HG03460 (cell line): Measurements from ENCODE around the gene FBXL7.

Experiments
- ATAC-seq: cut with Tn5 transposase; IDR thresholded peaks from one replicate; pipeline ENCODE4 v1.9.1; 2021; ENCODE audit not compliant: unreplicated experiment

The FBXL7 gene

DNA sequence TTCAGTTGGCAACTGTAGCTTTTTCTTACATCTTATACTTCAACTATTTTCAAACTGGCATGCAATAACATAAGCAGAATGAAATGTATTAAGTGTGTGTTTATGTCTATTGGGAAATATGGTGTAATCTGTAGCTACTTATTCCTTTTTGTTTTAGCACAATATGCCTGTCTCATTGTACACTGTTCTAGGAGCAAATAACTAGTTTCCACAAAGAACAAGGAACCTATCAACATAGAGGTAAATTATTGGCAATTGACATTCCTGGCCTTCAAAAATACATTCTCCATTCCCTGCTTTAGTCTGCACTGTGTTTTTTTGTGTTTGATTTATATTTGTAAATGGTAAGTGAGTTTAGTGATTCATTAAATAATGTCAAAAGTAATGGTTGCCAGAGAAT, 75.7 kb downstream of the FBXL7 start:
- ATAC-seq = no peak

DNA sequence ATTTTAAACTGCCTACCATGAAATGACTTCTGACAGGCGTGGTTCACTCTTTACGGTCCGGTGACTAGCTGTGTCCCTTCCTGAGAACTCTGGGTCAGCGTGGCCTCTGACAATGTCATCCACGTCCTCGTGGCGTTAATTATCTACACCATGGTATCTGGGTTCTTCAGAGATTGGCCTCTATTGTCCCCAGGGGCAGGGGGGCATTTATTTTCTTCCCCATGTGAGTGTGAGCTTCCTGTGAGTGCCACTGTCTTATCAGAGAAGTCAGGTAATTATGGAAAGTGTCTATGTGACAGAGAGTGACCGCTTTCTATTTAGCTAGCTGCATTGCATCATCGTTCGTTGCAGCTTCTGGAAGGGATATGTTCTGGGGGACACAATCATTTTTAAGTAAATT, 77.2 kb downstream of the FBXL7 start:
- ATAC-seq = no peak

DNA sequence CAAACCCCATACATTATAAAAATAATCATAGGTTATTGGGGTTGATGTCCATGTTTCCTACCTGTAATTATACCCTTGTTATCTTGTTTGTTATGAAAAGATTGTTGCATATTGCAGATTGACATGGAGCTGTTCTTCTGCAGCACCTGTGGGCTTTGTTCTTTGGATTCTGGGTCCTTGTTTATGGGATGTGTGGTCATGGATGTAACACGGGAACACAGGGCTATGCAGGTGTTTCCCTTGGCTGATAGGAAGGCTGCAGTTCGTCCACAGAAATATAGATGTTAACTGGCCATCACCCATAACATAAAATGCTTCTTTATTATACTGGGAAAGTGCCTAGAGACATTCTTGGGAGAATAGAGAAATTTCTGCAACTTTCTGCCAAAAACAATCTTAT, 77.9 kb downstream of the FBXL7 start:
- no peak for ATAC-seq

DNA sequence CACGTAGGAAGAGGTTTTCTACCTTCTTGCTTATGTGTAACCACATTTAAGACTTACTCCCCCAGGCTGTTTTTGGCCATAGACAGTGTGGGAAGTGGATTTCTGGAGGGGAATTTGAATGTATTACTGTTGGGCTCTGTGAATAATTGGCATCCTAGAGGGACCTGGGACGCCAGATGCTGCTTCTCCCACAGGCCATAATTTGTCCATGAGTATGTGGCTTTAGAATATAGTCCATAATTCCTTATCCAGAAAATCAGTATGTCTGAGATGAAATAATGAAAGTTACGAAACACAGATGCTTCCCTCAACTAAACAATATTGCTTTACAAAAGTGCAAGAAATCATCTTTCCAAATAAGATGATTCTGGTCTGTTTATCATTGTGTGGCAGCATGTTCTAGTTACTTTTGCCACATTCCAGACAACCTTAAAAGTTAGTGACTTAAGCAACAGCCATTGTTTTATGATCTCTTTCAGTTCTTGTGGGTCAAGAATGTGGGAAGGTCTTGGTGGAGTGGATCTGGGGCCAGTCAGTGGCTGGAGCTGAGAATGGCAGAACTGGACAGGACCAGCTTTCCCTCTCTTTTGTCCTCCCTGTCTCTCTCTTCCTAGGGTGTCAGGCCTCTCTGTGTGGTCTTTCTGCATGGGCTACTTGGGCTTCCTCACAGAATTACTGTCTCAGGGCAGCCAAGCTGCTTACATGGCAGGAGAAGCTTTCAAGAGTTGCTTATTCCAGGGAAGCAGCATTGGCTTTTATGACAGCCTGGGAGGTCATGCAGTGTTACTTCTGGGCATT, 79.4 kb downstream of the FBXL7 start:
- ATAC-seq = no peak

DNA sequence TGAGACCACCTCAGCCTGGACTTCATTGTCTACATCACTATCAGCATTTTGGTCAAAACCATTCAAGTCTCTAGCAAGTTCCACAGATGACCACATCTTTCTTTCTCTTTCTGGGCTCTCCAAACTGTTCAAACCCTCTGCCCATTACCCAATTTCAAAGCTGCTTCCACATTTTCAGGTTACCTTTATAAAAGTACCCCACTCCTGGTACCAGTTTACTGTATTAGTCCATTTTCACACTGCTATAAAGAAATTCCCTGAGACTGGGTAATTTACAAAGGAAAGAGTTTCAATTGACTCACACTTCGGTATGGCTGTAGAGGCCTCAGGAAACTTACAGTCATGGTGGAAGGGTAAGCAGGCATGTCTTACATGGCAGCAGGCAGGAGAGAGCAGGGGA, 84.5 kb downstream of the FBXL7 start:
- no peak for ATAC-seq

DNA sequence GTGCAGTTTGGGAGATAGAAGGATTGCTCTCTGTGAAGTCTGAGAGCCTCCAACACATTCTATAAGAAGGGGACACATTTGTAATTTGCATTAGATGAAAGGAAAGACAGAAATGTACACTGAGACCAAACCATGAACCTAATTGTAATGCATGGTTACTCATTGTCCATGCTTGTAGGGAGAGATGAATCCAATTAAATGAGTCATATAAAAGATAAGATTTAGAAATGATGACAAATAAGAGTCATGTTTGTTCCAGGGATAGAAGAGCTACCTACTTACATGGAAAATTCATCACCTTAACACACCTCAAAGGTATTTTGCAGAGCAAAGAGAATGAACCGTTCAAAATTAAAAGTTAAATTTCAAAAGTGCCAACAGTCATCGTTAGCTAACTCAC, 85.1 kb downstream of the FBXL7 start:
- ATAC-seq = no peak

DNA sequence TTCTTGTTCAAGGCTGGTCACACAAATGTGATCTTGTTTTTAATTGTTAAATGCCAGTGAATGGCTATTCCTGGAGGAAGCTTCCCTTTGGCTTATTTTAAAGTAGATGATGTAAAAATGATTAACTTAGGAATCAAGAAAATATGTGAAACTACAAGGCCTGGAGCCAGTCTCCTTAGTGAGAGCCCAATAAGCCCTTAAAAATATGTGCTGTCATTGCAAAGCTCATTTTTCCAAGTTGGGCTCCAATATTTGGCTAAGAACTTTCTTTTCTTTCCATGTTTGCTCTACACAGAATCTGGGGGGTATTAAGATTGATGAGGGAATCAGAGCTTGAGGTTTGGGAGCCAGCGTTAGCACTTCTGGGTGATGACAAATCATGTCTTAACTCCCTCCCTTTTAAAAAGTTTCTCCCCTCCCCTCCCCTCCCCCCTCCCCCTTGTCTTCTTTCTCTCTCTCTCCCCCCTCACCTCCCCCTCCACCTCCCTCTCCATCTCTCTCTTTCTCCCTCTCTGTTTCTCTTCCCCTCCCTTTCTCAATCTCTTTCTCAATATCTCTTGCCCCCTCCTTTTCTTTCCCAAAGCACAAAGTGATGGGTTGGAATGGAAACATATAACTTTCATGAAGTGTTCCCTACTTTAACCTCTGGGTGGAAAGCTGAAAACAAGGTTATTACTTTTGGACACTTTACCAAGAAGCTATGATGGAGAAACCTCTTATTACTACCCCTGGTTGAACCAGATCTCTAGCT, 86.0 kb downstream of the FBXL7 start:
- ATAC-seq = no peak

DNA sequence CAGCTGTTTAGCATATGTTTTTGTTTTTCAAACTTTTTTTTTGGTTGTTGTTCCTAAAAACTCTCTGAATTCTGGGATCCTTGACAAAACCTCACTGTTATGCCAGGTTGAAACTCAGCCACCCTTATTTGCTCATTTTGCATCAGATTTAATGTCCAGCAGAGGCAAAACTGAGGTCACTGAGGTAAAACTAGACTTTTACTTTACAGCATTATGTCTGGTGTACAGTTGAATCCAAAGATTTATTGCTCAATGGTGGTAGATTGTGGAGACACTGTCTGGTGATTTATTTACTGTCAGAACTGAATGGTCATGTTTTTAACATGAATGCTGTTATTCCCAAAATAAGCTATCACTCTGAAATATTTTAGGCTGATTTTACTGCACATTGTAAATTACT, 87.9 kb downstream of the FBXL7 start:
- no peak for ATAC-seq

DNA sequence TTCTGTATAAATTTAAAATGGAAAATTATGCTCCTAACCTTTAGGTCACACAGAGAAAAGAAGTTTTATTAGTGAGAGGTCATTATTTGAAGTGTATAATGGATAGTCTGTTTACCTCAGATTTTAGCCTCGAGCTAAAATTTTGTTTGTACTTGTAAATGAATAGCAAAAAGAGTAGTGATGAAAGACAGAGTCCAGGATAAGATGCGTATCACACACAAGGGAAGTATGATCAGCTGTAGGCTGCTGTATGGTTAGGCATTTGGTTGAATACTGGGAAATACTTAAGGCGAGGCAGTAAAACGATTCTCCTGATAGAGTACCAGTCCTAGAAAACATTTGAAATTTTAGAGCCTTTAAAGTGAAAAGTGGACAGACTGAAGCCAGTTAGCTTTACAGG, 92.7 kb downstream of the FBXL7 start:
- no peak for ATAC-seq

DNA sequence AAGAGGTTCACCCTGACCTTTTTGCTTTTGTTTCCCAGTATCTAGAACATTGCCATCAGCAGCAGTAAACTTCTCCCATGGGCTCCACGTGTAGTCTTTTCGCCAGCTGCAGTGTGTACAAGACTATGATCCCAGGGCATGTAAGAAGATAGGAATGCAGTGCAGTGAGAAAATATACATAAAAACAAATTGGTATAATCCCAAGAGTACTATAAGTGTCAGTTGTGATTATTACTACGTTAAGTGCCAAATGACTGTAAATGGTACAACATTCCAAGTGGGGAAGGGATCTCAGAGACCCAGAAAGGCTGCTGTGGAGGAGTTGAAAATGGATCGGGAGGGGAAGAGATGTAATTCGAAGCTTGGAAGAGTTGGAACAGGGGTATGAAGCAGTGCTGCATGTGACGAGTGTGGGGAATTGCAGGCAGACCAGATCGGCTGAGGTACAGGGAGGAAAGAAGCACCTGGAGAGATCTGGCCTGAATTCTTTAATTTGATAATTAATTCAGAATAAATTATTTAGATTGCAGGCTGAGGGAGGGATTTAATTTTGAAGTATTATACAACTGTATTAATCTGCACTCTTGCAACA, 95.1 kb downstream of the FBXL7 start:
- no peak for ATAC-seq

DNA sequence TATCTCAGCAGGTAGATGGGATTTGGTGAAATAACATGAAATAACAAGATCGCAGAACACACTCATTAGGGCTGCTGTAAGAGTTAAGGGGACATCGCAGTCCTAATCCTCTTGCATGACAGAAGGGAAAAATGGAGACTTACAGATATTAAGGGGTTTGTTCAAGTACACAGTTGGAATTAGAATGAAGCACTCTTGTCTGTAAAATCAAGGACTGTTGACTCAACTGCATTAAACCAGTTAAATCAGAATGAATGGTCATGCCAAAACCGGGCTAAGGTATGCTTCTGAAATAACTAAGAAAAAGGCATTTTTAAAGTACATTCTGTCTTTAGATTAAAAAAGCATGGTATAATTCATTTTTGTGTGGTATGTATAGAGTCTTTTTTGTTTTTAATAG, 95.9 kb downstream of the FBXL7 start:
- no peak for ATAC-seq

DNA sequence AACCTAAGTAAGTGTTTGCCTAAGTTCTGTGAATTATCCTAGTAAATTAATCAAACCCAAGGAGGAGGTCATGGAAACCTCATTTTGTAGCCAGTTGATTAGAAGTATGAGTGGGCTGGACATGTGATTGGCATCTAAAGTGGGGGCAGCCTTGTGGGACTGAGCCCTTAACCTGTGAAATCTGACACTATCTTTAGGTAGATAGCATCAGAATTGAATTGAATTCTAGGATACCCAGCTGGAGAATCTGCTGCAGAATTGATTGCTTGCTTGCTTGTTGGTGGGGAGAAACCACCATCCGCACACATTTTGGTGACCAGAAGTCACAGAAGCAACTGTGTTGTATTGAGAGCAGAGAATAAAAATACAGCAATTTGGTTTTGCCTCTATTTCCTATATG, 97.0 kb downstream of the FBXL7 start:
- no peak for ATAC-seq

DNA sequence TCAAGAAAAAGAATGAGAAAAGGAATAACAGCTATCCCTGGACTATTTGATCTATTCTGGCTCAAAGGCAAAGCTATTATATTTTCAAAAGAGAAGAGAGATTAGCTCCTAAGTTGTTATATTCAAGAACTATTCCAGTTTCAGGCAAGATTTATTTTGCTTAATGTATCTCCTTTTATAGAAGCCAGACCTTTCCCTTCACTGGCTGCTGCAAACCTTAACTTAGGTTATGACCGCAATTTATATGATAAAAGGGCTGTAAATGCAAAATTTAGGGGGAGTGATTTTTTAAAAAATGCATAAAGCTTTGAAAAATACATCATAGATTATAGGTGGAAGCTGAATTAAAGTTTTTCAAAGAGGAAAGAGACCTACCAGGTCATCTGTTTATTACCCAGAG, 97.8 kb downstream of the FBXL7 start:
- ATAC-seq = no peak

DNA sequence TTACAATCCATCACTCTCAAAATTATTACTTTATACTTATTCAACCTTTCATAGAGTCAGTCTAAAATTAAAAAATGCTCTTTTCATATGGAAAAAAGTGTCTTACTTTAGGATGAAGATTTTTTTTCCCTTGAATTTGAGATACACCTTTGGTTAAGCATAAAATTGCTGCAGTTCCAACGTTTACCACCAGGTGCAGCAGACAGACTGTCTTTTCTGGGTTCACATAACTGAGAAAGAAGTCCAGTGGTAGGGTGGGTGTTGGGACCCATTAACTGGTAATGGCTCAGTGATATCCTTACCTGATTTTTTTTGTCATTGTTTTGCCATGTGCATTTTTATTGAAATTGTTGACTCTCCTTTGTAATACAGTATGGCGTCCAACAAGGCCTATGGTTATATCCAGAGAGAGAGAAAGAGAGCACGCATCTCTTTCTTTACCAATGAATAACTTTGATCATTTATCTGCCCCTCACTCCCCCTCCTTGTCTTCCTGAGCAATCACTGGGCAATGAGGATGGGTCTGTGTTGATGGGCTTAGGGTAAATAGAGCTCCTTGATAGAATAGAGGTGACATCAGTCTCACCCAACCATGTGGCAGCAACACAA, 98.4 kb downstream of the FBXL7 start:
- no peak for ATAC-seq

DNA sequence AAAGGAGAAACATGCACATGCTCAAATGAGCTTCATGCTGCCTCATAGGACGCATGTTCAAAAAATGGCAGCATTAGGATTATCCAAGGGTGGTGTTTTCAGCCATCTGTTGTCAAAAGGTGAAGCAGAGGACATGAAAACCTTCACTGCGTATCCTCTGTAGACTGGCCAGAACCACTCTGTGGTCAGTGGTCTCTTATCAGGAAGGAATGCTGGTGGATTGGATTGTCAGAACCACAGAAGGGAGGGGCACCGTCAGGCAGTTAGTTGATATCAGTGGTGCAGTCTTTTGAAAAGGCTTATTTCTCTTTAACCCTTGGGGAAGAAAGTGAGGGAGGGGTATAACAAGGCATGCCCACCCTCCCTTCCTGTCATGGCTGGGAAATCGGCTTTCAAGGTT, 100.1 kb downstream of the FBXL7 start:
- no peak for ATAC-seq

DNA sequence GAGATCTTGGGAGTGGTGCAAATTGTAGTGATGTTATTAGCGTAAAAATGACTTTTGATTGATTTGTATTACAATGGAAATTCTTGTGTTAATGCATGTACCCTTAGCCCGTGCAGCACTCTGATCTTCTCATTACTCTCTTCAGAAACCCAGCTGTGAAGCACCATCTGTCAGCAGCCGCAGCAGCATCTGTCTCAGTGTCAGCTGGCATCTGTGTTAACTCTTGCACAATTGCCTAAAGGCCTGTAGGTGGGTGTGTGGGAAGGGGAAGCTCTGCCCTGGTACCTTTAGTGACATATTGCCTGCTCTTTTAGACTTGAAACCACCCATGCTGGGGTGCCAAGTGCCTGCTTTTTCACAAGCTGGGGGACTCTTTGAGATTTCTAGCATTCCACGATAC, 101.3 kb downstream of the FBXL7 start:
- no peak for ATAC-seq

DNA sequence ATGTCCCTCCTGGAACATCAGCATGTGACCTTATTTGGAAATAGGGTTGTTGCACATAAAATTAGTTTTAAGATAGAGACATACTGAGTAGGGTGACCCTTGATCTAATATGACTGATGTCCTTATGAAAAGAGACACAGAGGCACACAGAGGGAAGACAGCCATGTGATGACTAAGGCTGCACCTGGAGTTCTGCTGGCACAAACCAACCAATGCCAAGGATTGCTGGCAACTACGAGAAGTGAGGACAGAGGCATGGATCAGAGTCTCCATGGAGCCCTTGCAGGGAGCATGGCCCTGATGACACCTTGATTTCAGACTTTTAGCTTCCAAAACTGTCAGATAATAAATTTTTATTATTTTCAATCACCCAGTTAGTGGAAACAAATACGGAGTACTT, 101.9 kb downstream of the FBXL7 start:
- ATAC-seq = no peak

DNA sequence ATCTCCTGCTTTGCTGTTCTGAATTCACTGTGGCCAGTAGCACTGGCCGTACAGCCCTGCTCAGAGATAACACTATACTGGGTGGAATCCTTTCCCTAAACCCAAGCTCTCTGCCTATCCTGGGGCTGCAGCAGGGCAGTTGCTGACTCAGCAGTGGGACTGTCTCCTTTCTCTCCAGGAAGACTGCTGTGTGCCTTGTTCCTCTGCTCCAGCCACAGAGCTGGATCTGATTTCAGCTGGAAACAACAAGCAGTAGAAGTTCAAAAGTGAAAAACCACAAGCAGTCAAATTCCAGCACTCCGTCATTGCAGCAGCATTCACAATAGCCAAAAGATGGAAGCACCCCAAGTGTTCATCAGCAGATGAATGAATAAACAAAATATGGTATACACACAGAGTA, 105.0 kb downstream of the FBXL7 start:
- ATAC-seq = no peak

DNA sequence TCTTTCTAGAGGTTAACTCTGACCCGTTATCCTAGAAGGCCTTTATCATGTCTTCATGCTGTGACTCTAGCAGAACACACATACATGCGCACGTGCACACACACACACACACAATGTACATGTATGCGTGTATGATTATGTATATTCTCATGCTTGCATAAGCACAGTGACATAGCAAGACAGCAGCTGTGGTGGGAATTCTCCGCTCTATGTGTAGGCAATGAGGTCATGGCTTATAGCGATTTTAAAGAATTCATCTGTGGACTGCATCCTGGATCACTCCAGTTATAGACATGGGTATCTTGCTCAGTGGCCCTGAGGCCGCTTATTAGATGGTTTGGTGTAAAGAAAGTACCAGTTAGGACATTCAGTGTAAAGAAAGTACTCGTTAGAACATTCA, 106.2 kb downstream of the FBXL7 start:
- ATAC-seq = no peak

DNA sequence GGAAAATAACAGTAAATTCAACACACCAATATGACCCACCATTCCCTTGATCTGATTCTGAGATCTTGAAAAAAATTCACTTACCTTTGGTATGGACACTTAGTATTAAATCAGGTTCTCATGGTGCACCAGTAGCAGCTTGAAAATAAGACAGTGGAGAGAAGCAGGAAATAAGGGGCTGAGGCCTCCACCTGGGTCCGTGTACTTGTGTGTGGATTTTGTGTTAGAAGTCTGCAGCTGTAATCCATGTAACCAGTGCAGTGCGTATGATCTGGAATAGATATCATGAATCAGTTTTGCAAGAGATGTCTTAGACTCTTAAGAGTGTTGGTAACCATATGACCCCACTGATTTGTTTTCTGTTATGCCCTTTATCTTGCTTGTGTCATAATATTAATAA, 107.1 kb downstream of the FBXL7 start:
- ATAC-seq = no peak

DNA sequence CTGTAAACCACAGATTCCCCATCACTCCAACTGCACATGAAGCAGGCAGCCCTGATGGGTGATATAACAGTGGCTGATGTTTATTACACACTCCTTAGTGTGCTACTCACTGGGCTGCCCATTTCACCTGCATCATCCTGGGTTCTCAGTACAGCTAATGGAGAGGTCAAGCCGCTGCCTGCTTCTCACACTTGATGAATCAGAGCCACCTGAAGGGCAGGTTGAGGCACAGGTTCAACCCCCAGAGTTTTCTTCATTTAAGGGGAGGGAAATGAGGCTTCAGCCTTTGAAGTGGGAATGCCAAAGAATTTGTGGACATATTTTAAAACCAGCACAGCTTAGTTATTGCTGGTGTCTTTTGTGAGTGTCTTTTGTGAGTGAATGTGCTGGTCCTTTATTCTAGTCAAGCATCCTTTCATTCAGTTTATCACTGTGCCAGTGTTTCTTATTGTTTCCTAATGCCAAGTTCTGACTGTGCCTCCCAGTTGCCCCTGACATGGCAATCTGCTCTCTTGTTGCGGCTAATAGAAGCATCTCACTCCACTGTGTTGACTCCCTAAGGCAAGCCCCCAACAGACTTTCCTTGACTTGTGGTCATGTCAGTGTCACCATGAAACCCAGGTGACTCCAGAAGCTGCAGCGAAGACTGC, 109.2 kb downstream of the FBXL7 start:
- no peak for ATAC-seq
